HepG2 (cell line): ENCODE results near the gene KLC3.

Source experiments
- RAD21 ChIP-seq: fragments of 450-650 bp; formaldehyde crosslinking; IDR thresholded peaks from 2 replicates; pipeline ENCODE4 v1.5.0; 2020; ENCODE audit warnings: mild to moderate bottlenecking
- ZNF549 ChIP-seq: sonication (generic); formaldehyde crosslinking; IDR thresholded peaks from 2 replicates; pipeline ENCODE4 v1.5.0; 2020; ENCODE audit warnings: missing genetic modification reagents

DNA sequence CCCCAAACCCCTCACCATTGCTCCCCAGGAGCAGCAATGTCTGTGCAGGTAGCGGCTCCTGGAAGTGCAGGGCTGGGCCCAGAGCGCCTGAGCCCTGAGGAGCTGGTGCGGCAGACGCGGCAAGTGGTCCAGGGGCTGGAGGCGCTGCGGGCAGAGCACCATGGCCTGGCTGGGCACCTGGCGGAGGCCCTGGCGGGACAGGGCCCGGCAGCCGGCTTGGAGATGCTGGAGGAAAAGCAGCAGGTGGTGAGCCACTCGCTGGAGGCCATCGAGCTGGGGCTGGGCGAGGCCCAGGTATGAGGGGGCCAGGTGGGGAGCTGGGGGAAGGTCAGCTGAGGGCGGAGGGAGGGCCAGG, 4.9 kb downstream of the KLC3 start:
- no peak for TF ChIP-seq RAD21
- no peak for TF ChIP-seq ZNF549 (CRISPR knock-in tag)
